HepG2 (cell line): Measurements from ENCODE around the gene KTN1. TPM values are rescaled to one million over a fixed set of nuclear protein-coding genes. Genes with fewer than 3 reads are reported as not detected.

ENCODE experiments used
- CAMTA2 ChIP-seq: sonication (generic); formaldehyde crosslinking; IDR thresholded peaks from 2 replicates; pipeline ENCODE4 v1.4.0; 2020; ENCODE audit warnings: mild to moderate bottlenecking, missing genetic modification reagents, borderline replicate concordance
- CCAR2 ChIP-seq: fragments of 200-400 bp; formaldehyde crosslinking; optimal IDR thresholded peaks from 2 replicates; pipeline ENCODE3; 2018; ENCODE audit warnings: low read depth, mild to moderate bottlenecking, low read length, moderate library complexity
- CCDC6 ChIP-seq: sonication (generic); formaldehyde crosslinking; IDR thresholded peaks from 2 replicates; pipeline ENCODE4 v1.8.1; 2022; ENCODE audit warnings: mild to moderate bottlenecking, missing genetic modification reagents, moderate library complexity
- EED ChIP-seq: sonication (generic); formaldehyde crosslinking; IDR thresholded peaks from 2 replicates; pipeline ENCODE4 v1.5.0; 2020; ENCODE audit warnings: mild to moderate bottlenecking, missing genetic modification reagents
- HOXA3 ChIP-seq: sonication (generic); formaldehyde crosslinking; IDR thresholded peaks from 2 replicates; pipeline ENCODE4 v1.5.0; 2020; ENCODE audit warnings: missing genetic modification reagents
- NONO ChIP-seq, 2 experiments: fragments of 450-650 bp in 1 of 2; sonication (generic) in 1 of 2; formaldehyde crosslinking in 1 of 2; IDR thresholded peaks in 1 of 2; conservative IDR thresholded peaks in 1 of 2; 2 replicates each; pipeline versions ENCODE4 v1.6.1 to v1.8.0; 2017 to 2022; ENCODE audit warnings: mild to moderate bottlenecking in 1 of 2, missing genetic modification reagents in 1 of 2, moderate library complexity in 1 of 2
- NR2F2 ChIP-seq: IDR thresholded peaks from 2 replicates; pipeline ENCODE4 v1.6.1; 2012; ENCODE audit warnings: low read depth, inconsistent platforms, borderline replicate concordance
- PLRG1 ChIP-seq: fragments of 450-650 bp; conservative IDR thresholded peaks from 2 replicates; pipeline ENCODE4 v1.6.1; 2016
- RBM22 ChIP-seq: fragments of 200-400 bp; formaldehyde crosslinking; optimal IDR thresholded peaks from 2 replicates; pipeline ENCODE3; 2017; ENCODE audit warnings: mild to moderate bottlenecking, low read length, moderate library complexity
- RBM39 ChIP-seq: fragments of 200-400 bp; formaldehyde crosslinking; IDR thresholded peaks from one replicate; pipeline ENCODE4 v1.6.1; 2018; ENCODE audit warnings: antibody characterized with exemption, mild to moderate bottlenecking, low read depth, low read length; ENCODE audit not compliant: poor library complexity, severe bottlenecking
- RFX3 ChIP-seq: IDR thresholded peaks from 2 replicates; pipeline ENCODE4 v1.6.1; 2016; ENCODE audit warnings: missing biosample characterization, missing genetic modification reagents
- RFX5 ChIP-seq: IDR thresholded peaks from 2 replicates; pipeline ENCODE4 v1.6.1; 2011; ENCODE audit warnings: low read depth, low read length, improper control_type of control experiment
- SATB2 ChIP-seq: sonication (generic); formaldehyde crosslinking; IDR thresholded peaks from 2 replicates; pipeline ENCODE4 v1.5.0; 2020; ENCODE audit warnings: missing genetic modification reagents
- SRSF9 ChIP-seq: fragments of 200-400 bp; formaldehyde crosslinking; IDR thresholded peaks from 2 replicates; pipeline ENCODE4 v1.6.1; 2018; ENCODE audit warnings: borderline replicate concordance, mild to moderate bottlenecking, low read depth, low read length; ENCODE audit not compliant: insufficient read depth, poor library complexity, severe bottlenecking
- ZMYM4 ChIP-seq: sonication (generic); formaldehyde crosslinking; IDR thresholded peaks from 2 replicates; pipeline ENCODE4 v1.8.1; 2023; ENCODE audit warnings: mild to moderate bottlenecking, missing genetic modification reagents
- ZNF382 ChIP-seq: sonication (generic); formaldehyde crosslinking; IDR thresholded peaks from 2 replicates; pipeline ENCODE4 v1.5.0; 2020; ENCODE audit warnings: missing genetic modification reagents, mild to moderate bottlenecking, borderline replicate concordance
- ZNF557 ChIP-seq: sonication (generic); formaldehyde crosslinking; IDR thresholded peaks from 2 replicates; pipeline ENCODE4 v1.4.0; 2020; ENCODE audit warnings: missing genetic modification reagents
- polyA plus RNA-seq, 8 experiments: library from polyadenylated mRNA; depleted of rRNA in 3 of 8; stranded (reverse) in 7 of 8; unstranded in 1 of 8; fragments of >200 nt; fragmentation: Illumina TruSeq in 4 of 8; extraction: Trizol in 4 of 8; gene quantifications; 2 replicates each; pipeline versions ENCODE4 v1.2.1 to v1.2.3, GENCODE V29; 2011 to 2016; ENCODE audit warnings: low read depth in 4 of 8, missing spikeins in 1 of 8, mixed read lengths in 1 of 8; ENCODE audit not compliant: insufficient read depth in 1 of 8
- total RNA-seq, 5 experiments: library from RNA; depleted of rRNA; stranded (reverse); fragments of >200 nt; fragmentation: Illumina TruSeq; extraction: Trizol; gene quantifications; 2 replicates each; pipeline ENCODE4 v1.2.3, GENCODE V29; 2016; ENCODE audit warnings: low read depth in 1 of 5
- TF ChIP-seq, protein P1 (sequence below): sonication (generic); formaldehyde crosslinking; IDR thresholded peaks from 2 replicates; pipeline ENCODE4 v1.4.0; 2020; ENCODE audit warnings: missing genetic modification reagents
- TF ChIP-seq, protein P2 (sequence below): IDR thresholded peaks from 2 replicates; pipeline ENCODE4 v1.6.1; 2016; ENCODE audit warnings: low read depth, missing genetic modification reagents, missing compliant biosample characterization
- TF ChIP-seq, protein P3 (sequence below): sonication (generic); formaldehyde crosslinking; IDR thresholded peaks from 2 replicates; pipeline ENCODE4 v1.5.0; 2020; ENCODE audit warnings: missing genetic modification reagents, mild to moderate bottlenecking, borderline replicate concordance

KTN1 gene
- total and polyA plus RNA-seq, 2 of the 13 experiments (the other 11 are each of a cell fraction or from before 2014, with no cell fraction given), result 60.6 to 169 TPM

DNA sequence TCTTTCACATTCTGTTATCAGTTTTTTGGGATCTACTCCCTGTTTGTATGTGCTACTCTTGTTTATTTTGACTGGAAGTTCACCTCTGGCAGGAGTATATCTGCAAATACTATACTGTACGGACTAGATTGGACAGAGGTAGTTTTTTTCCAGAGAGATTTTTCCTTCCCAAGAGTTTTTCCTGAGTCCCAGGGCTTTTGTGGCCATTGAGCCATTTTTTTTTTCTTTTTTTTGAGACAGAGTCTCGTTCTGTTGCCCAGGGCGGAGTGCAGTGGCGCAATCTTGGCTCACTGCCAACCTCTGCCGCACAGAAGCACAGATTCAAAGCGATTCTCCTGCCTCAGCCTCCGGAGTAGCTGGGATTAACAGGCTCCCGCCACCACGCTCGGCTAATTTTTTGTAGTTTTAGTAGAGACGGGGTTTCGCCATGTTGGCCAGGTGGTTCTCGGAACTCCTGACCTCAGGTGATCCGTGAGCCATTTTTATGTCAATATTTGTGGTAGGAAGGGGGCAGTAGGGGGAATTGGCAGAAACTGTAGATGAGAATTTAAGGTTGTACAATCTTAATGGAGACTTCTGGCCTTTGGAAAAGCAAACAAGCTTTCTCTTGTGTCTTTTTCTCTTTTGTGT is 19.4 kb downstream of the KTN1 start (continued):
- TF ChIP-seq NONO (IDR thresholded peaks at IDR 0.05) (no peak), NONO (CRISPR knock-in tag; conservative IDR thresholded peaks at IDR 0.05) (peak; percentile 76), NR2F2 (peak; percentile 78), RBM22 (no peak), SRSF9 (no peak), HOXA3 (CRISPR knock-in tag) (peak; percentile 87), RFX3 (CRISPR knock-in tag) (no peak), CAMTA2 (CRISPR knock-in tag) (no peak), SATB2 (CRISPR knock-in tag) (no peak), ZNF382 (CRISPR knock-in tag) (no peak), ZMYM4 (CRISPR knock-in tag) (peak; percentile 95), RBM39 (no peak), PLRG1 (no peak), CCAR2 (no peak), EED (CRISPR knock-in tag) (no peak), ZNF557 (CRISPR knock-in tag) (no peak), CCDC6 (CRISPR knock-in tag) (no peak), RFX5 (no peak)
- TF ChIP-seq, protein P1, sequence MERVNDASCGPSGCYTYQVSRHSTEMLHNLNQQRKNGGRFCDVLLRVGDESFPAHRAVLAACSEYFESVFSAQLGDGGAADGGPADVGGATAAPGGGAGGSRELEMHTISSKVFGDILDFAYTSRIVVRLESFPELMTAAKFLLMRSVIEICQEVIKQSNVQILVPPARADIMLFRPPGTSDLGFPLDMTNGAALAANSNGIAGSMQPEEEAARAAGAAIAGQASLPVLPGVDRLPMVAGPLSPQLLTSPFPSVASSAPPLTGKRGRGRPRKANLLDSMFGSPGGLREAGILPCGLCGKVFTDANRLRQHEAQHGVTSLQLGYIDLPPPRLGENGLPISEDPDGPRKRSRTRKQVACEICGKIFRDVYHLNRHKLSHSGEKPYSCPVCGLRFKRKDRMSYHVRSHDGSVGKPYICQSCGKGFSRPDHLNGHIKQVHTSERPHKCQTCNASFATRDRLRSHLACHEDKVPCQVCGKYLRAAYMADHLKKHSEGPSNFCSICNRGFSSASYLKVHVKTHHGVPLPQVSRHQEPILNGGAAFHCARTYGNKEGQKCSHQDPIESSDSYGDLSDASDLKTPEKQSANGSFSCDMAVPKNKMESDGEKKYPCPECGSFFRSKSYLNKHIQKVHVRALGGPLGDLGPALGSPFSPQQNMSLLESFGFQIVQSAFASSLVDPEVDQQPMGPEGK (CRISPR knock-in tag), result peak; percentile 89
- TF ChIP-seq, protein P2, sequence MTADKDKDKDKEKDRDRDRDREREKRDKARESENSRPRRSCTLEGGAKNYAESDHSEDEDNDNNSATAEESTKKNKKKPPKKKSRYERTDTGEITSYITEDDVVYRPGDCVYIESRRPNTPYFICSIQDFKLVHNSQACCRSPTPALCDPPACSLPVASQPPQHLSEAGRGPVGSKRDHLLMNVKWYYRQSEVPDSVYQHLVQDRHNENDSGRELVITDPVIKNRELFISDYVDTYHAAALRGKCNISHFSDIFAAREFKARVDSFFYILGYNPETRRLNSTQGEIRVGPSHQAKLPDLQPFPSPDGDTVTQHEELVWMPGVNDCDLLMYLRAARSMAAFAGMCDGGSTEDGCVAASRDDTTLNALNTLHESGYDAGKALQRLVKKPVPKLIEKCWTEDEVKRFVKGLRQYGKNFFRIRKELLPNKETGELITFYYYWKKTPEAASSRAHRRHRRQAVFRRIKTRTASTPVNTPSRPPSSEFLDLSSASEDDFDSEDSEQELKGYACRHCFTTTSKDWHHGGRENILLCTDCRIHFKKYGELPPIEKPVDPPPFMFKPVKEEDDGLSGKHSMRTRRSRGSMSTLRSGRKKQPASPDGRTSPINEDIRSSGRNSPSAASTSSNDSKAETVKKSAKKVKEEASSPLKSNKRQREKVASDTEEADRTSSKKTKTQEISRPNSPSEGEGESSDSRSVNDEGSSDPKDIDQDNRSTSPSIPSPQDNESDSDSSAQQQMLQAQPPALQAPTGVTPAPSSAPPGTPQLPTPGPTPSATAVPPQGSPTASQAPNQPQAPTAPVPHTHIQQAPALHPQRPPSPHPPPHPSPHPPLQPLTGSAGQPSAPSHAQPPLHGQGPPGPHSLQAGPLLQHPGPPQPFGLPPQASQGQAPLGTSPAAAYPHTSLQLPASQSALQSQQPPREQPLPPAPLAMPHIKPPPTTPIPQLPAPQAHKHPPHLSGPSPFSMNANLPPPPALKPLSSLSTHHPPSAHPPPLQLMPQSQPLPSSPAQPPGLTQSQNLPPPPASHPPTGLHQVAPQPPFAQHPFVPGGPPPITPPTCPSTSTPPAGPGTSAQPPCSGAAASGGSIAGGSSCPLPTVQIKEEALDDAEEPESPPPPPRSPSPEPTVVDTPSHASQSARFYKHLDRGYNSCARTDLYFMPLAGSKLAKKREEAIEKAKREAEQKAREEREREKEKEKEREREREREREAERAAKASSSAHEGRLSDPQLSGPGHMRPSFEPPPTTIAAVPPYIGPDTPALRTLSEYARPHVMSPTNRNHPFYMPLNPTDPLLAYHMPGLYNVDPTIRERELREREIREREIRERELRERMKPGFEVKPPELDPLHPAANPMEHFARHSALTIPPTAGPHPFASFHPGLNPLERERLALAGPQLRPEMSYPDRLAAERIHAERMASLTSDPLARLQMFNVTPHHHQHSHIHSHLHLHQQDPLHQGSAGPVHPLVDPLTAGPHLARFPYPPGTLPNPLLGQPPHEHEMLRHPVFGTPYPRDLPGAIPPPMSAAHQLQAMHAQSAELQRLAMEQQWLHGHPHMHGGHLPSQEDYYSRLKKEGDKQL (CRISPR knock-in tag), result peak; percentile 73; the same call in 1 of the 2 replicates
- TF ChIP-seq, protein P3, sequence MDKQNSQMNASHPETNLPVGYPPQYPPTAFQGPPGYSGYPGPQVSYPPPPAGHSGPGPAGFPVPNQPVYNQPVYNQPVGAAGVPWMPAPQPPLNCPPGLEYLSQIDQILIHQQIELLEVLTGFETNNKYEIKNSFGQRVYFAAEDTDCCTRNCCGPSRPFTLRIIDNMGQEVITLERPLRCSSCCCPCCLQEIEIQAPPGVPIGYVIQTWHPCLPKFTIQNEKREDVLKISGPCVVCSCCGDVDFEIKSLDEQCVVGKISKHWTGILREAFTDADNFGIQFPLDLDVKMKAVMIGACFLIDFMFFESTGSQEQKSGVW (CRISPR knock-in tag), result no peak
